GM08714 (cell line): Measurements from ENCODE around the gene ARHGEF11.
"Not testable (repeated sequence)": the region's sequence is repeated elsewhere in the genome, so short reads cannot be mapped to it uniquely, and the experiment has no call there.

ENCODE experiments used
- H3K4me3 ChIP-seq: fragments of 200-500 bp; sonication (Bioruptor generic); 2 replicates; pipeline ENCODE4 v1.5.1; 2014; ENCODE audit warnings: mild to moderate bottlenecking, low read length, inconsistent platforms
- ZNF274 ChIP-seq: IDR thresholded peaks from 2 replicates; pipeline ENCODE4 v1.6.1; 2012; ENCODE audit warnings: mild to moderate bottlenecking, low read depth, low read length

Gene ARHGEF11

DNA sequence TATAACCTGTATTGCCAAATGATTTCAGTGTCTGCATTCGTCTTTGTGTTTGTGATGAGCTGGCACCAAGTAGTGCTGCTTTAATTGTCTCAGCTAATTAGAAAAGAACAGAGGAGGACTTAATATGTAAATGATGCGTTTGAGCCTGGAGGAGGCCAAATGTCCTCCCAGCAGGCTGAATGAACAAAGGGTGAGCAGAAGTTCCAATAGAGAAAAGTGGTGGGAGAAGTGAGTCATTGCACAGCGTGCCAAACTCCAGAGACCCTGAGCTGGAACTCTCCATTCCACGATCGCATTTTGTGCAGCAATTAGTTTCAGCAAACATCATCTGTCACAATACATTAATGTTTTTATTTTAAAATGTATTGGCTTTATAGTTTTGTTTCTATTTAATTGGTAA is 36.2 kb upstream of the ARHGEF11 start:
- no peak for TF ChIP-seq ZNF274
- H3K4me3 ChIP-seq: no peak overlapping the region

DNA sequence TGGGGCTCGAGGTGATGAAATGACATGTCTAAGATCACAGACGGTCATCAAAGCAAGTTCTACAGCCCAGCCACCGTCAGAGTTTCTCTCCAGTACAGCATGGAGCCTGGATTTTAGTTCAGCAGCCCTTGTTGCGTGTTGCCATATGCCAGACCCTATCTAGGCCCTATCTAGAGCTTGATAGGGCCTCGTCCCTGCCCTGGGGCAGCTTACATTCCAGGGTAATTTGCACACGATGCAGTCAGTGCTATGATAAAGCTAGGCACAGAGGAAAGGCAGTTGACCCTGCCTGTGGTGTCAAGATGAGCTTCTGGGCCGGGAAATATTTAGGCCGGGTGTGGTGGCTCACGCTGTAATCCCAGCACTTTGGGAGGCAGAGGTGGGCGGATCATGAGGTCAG is 35.2 kb upstream of the ARHGEF11 start:
- TF ChIP-seq ZNF274: no peak

DNA sequence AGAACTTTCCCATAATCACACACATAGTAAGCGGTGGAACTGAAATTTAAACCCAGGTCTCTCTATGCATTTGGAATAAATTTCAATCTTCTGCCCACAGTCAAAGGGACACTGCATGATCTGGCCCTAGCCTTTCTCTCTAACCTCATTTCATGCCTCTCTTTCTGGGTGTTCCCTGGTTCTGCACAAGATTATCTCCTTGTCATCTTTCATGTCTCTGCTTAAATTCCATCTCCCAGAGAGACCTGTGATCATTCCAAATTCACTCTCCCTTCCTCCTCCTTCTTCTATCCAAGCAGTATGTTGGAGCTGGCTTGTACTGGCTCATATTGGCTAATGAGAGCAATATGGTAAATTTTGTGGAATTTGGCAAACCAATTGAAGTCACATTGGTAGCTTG is 31.9 kb upstream of the ARHGEF11 start:
- H3K4me3 ChIP-seq: no peak overlapping the region
- no peak for TF ChIP-seq ZNF274

More for the DNA sequence above, 35.2 kb upstream of the ARHGEF11 start:
- no peak overlapping the region for H3K4me3 ChIP-seq

DNA sequence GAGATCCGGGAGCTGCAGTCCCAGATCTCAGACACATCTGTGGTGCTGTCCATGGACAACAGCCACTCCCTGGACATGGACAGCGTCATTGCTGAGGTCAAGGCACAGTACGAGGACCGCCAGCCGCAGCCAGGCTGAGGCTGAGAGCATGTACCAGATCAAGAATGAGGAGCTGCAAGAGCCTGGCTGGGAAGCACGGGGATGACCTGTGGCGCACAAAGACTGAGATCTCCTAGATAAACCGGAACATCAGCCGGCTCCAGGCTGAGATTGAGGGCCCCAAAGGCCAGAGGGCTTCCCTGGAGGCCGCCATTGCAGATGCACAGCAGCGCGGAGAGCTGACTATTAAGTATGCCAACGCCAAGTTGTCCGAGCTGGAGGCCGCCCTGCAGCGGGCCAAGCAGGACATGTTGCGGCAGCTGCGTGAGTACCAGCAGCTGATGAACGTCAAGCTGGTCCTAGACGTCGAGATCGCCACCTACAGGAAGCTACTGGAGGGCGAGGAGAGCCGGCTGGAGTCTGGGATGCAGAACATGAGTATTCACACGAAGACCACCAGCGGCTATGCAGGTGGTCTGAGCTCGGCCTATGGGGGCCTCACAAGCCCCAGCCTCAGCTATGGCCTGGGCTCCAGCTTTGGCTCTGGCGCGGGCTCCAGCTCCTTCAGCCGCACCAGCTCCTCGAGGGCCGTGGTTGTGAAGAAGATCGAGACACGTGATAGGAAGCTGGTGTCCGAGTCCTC is 28.6 kb upstream of the ARHGEF11 start:
- no peak for TF ChIP-seq ZNF274
- H3K4me3 ChIP-seq: no peak overlapping the region

DNA sequence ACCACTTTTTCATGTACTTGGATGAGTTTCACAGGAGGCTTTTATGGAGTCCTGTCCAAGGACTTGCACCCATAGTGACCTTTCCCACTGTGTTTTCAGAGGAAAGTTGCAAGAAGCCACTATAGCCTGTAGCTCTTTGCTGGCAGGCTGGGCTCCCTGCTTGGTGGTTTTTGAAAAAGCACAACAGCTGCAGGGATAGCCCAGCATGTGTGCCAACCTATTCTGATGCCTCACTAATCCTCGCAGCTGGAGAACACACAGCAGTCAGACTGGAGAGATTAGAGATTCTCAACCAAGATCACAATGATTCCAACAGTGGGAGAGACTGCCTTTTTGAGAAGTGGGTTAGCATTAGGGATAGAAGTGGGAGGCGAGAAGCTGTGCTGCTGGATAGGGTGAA is 24.1 kb upstream of the ARHGEF11 start:
- TF ChIP-seq ZNF274: no peak
- no peak overlapping the region for H3K4me3 ChIP-seq

DNA sequence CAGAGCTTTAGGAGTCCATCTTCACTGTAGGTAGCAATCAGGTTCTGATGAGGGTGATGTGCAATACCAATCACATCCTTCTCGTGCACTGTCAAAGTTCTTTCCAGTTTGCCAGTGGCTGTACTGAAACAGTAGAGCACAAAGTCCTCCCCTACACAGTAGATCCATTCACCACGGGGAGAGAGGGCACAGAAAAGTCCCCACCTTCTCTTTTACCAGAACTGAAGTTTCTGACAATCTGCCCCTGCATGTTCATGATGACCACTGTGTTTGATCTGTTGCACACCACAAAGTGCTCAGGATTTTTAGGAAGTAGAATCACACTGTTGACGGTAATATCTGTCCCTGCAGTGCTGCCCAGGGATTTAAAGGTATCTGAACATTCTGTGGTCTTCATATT is 13.7 kb upstream of the ARHGEF11 start:
- H3K4me3 ChIP-seq: not testable (repeated sequence)

DNA sequence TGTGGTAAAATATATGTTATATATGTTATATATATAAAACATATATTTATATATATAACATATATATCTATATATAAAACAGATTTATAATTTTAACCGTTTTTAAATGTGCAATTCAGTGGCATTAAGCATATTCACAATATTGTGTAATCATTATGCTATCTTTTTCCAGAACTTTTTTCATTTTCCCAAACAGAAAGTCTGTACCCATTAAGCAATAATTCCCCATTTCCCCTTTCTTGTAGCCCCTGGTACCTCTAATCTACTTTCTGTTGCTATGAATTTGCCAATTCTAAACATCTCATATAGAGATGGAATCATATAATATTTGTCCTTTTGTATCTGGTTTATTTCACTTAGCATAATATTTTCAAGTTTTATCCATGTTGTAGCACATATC is 10.7 kb upstream of the ARHGEF11 start:
- no peak overlapping the region for H3K4me3 ChIP-seq
- no peak for TF ChIP-seq ZNF274

DNA sequence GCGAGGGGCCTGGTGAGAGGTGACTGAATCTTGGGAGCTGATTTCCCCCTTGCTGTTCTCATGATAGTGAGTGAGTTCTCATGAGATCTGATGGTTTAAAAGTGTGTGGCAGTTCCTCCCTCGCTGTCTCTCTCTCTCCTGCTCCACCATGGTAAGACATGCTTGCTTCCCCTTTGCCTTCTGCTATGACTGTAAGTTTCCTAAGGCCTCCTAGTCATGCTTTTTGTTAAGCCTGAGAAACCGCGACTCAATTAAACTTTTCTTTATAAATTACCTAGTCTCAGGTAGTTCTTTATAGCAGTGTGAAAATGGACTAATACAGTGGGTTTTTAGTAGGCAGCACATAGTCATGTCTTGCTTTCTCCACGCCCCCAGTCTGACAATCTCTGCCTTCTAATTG is 10.2 kb upstream of the ARHGEF11 start:
- H3K4me3 ChIP-seq: not testable (repeated sequence)

DNA sequence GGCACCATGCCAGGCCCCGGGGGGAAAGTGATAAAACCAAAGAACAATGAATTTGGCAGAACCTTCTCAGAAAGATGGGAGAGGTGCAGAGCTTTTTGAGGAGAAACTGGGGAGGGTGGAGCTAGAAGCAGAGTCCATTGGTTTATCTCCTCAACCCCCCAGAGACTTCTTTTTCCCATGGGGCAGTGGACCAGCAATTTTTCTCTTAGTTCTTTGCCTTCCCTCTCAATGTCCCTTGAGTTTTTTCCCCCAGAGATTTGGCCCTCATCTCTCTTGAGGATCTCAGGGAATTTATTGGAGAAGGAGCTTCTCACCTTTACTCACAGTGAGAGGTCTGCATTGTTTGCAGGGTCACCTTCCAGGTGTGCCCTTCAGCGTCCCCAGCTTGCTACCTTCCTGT is 5.3 kb upstream of the ARHGEF11 start:
- no peak for TF ChIP-seq ZNF274
- H3K4me3 ChIP-seq: no peak overlapping the region

DNA sequence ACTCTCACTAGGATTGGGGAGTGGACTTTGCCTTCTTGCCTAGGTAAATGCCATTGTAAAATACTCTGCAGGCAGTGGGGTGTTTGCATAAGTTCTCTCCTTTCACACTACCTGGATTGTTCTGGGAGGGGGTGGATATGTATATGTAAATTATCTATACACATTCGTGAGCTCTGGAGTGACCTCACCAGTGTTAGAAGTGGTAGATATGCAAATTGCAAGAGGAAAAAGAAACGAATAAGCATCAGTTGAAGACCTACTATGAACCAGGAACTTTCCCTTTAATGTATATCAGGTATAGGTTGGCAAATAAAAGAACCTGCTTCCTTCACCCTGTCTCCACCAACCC is 1.5 kb upstream of the ARHGEF11 start:
- no peak overlapping the region for H3K4me3 ChIP-seq
- TF ChIP-seq ZNF274: no peak

DNA sequence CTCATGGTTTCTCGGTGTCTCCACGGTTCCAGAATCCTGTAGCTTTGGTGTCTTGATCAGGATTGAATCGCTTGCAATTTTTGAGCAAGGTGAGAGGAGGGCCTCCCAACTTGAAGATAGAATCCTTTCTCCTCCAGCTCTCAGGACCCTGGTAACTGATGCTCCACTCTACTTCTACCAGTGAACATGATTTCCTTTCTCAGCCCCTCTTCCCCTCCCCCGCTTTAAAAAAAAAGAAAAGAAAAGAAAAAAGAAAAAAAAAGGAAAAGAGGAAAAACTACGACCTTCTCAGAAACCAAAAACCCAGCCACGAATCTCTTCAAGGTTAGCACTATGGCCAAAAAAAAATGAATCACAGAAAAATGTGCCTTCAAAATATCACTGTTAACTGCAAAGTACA is 1.2 kb downstream of the ARHGEF11 start:
- peak overlapping the region; percentile 57; the same call in 1 of the 2 replicates for H3K4me3 ChIP-seq
- TF ChIP-seq ZNF274: no peak

DNA sequence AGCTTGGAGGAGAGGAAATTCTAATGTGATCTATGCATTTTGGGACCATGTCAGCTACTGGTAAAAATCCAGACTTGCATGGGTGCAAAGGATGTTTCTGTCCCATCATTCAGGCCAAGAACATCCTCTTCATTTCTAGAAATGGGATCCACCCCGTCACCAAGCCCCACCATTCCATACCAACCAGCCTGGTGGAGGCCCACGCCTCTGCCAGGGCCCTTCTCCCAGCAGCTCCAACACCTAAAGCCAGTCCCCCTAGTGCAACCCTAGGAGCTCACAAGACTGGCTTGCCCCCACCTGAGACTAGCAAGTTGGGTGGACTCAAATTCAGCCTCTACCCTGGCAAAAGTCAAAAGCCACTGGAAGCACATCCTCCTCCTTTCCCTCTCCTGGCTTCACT is 1.9 kb downstream of the ARHGEF11 start:
- H3K4me3 ChIP-seq: no peak overlapping the region; the same call in 1 of the 2 replicates
- no peak for TF ChIP-seq ZNF274

DNA sequence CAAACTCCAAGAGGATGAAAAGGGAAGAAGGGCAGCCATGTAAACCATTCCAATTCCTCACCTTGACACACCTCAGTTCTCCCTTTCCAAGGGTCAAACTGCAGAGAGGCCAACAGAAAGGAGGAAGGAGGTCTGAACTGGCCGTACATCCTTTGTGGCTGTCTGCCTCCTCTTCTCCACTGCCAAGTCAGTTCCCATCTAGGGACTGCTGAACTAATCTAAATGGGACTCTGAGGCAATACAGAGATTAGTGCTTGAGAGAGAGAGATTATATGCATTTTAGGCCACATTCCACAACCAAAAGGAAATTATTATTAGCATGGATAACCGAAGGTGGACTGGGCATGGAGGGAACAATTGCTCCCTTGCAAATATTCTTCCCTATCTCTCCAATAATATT is 2.7 kb downstream of the ARHGEF11 start:
- H3K4me3 ChIP-seq: no peak overlapping the region
- TF ChIP-seq ZNF274: no peak

DNA sequence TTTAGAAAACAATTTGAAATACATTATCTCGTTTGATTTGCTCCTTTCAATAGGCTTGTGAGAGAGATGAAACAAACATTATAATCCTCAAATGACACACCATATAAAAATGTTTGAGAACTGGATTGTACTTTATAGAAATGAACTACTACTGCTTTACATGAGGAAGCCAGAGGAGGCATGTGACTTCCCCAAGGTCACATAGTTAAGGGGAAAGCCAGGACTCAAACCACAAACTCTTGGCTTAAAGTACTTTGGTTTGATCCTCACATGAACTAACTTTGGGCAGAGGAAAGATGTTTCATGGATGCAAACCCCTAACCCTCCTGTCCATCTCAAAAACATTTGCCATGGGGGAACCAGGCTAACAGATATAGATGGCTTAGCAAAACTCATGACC is 4.7 kb downstream of the ARHGEF11 start:
- no peak for TF ChIP-seq ZNF274
- no peak overlapping the region for H3K4me3 ChIP-seq

DNA sequence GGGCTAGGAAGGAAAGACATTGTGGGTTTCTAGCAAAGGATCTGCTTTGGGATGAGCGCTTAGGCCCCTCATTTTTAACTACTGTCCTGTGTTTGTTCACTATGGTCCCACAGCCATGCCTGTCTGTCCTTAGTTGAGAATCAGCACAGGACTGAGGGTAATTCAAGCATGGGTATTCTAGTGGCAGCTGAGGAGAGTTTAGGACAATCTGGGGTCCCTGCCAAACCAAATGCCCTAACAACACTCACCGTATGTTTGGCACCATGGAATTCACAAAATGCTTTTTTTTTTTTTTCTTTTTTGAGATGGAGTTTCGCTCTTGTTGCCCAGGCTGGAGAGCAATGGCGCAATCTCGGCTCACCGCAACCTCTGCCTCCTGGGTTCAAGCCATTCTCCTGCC is 10.4 kb downstream of the ARHGEF11 start:
- TF ChIP-seq ZNF274: no peak
- H3K4me3 ChIP-seq: no peak overlapping the region

DNA sequence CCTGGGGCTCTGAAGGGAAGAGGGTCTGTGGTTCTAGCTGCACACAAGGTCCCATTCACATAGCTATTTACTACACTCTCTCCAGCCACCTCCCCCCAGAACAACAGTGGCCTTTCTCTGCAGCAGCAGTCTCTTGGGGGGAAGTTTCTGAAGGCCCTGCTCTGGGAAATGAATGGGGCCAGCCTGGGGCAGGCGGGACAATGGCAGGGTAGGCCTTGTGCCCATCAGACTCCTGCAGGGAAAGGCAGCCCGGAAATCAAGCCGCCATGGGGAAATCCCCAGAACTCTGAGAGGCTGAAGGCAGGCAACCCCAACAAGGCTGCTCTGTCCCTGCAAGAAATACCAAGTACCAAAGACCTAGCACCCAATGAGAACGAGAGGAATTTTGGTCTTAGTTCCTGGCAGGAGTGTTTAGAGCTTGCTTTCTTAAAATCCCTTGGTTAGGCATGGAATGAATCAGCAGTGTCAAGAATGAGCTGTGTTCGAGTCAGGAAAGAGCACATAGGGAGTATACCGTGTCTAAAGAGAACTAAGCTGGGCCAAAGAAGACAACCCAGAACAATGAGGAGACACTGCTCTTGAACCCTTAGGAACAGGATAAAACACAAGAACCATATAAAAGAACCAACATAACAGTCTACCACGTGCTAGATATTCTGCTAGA is 11.3 kb downstream of the ARHGEF11 start:
- TF ChIP-seq ZNF274: no peak

More for the DNA sequence above, 11.3 kb downstream of the ARHGEF11 start:
- no peak overlapping the region for H3K4me3 ChIP-seq
